Esophagus squamous epithelium (tissue), 4 donors: ENCODE results near the gene FETUB.
A peak's percentile ranks its signal among the peaks of the same experiment; 100 is the strongest.

Experiments
- CTCF ChIP-seq, 6 experiments: fragments of 450-650 bp in 4 of 6; fragments of 200-600 bp in 2 of 6; sonication (generic) in 2 of 6; IDR thresholded peaks; one replicate each; pipeline ENCODE4 v1.5.1; 2016 to 2019; ENCODE audit warnings: antibody characterized with exemption in 6 of 6, mild to moderate bottlenecking in 4 of 6, moderate library complexity in 4 of 6
- POLR2A ChIP-seq, 4 donors: fragments of 450-650 bp; IDR thresholded peaks; one replicate each; pipeline ENCODE4 v1.6.1; 2017; ENCODE audit warnings: antibody characterized with exemption in 4 of 4, mild to moderate bottlenecking in 4 of 4, moderate library complexity in 3 of 4

GRCh38 chr3:186609247-186609868 lies 30.8 kb upstream of the FETUB start:
- TF ChIP-seq POLR2A (IDR thresholded peaks at IDR 0.05) (no peak), CTCF (IDR thresholded peaks at IDR 0.05) (peak in 5 of 6 experiments; percentile 25 to 71 (median 39))
